ENCODE results near the gene PWP2.

- TF ChIP-seq CTCF (IDR thresholded peaks at IDR 0.05) = no peak
- TF ChIP-seq POLR2A (IDR thresholded peaks at IDR 0.05) = no peak
Observed at GRCh38 chr21:44074315-44074958, 32.8 kb upstream of the PWP2 start.

Data from esophagus squamous epithelium (tissue), 4 donors.